ENCODE measurements around the gene EPHB6. TPM values are rescaled to one million over a fixed set of nuclear protein-coding genes. Genes with fewer than 3 reads are reported as not detected.

The EPHB6 gene, protein sequence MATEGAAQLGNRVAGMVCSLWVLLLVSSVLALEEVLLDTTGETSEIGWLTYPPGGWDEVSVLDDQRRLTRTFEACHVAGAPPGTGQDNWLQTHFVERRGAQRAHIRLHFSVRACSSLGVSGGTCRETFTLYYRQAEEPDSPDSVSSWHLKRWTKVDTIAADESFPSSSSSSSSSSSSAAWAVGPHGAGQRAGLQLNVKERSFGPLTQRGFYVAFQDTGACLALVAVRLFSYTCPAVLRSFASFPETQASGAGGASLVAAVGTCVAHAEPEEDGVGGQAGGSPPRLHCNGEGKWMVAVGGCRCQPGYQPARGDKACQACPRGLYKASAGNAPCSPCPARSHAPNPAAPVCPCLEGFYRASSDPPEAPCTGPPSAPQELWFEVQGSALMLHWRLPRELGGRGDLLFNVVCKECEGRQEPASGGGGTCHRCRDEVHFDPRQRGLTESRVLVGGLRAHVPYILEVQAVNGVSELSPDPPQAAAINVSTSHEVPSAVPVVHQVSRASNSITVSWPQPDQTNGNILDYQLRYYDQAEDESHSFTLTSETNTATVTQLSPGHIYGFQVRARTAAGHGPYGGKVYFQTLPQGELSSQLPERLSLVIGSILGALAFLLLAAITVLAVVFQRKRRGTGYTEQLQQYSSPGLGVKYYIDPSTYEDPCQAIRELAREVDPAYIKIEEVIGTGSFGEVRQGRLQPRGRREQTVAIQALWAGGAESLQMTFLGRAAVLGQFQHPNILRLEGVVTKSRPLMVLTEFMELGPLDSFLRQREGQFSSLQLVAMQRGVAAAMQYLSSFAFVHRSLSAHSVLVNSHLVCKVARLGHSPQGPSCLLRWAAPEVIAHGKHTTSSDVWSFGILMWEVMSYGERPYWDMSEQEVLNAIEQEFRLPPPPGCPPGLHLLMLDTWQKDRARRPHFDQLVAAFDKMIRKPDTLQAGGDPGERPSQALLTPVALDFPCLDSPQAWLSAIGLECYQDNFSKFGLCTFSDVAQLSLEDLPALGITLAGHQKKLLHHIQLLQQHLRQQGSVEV
- total RNA-seq, result 0.36 and 3.4 TPM in 2 replicates

GRCh38 chr7:142854372-142855113 is at the start of gene EPHB6:
Gene EPHB6 (plus strand): TSS chr7:142855076. CDS start chr7:142863228, 8,152 bp downstream.

GRCh38 chr7:142885311-142886230 is 30.7 kb downstream of the EPHB6 start, which contains the start of gene TRPV6:
Gene TRPV6 (minus strand): TSS chr7:142885745.

Other genes starting within 250 kb of the EPHB6 start
- not detected in 2 replicates for gene PRSS1, start 105.6 kb upstream of the EPHB6 start, total RNA-seq
- gene PRSS2, start 84.1 kb upstream of the EPHB6 start, total RNA-seq, result 2.0 TPM in 1 of 2 replicates, not detected in the other
- not detected in 2 replicates for gene TRPV6, start 30.7 kb downstream of the EPHB6 start, total RNA-seq
- gene TRPV5, start 78.7 kb downstream of the EPHB6 start, total RNA-seq, result not detected in 2 replicates
- gene LLCFC1, start 84.4 kb downstream of the EPHB6 start, total RNA-seq, result not detected in 2 replicates
- under 0.01 TPM in 1 of 2 replicates, not detected in the other for gene KEL, start 107.3 kb downstream of the EPHB6 start, total RNA-seq
- not detected in 2 replicates for gene OR9A2, start 172.1 kb downstream of the EPHB6 start, total RNA-seq
- gene OR6V1, start 197.3 kb downstream of the EPHB6 start, total RNA-seq, result not detected in 2 replicates

All from endothelial cell of coronary artery (primary cell).